GM18951 (cell line): ENCODE measurements around the gene CPN2.

Source experiments
- POLR2A ChIP-seq: IDR thresholded peaks from 4 replicates; pipeline ENCODE4 v1.6.1; 2011; ENCODE audit warnings: mild to moderate bottlenecking; ENCODE audit not compliant: insufficient read length, insufficient read depth; ENCODE audit errors: extremely low read depth
- in situ Hi-C: fragments of 300-500 bp; cut with MboI; formaldehyde crosslinking; loops from one replicate; pipeline ENCODE4 v1.12.0; 2022; ENCODE audit warnings: low sequenced_read_pairs, mixed read lengths, inconsistent platforms; ENCODE audit not compliant: unreplicated experiment

CPN2 gene

GRCh38 chr3:194375473-194376240, 24.5 kb upstream of the CPN2 start:
- TF ChIP-seq POLR2A = no peak
- in situ Hi-C loops = no loop called here

- in situ Hi-C loops = no loop called here
- TF ChIP-seq POLR2A = no peak
Measured at GRCh38 chr3:194374935-194375334, 23.8 kb upstream of the CPN2 start.

GRCh38 chr3:194373899-194374298, 22.8 kb upstream of the CPN2 start:
- in situ Hi-C loops = no loop called here
- TF ChIP-seq POLR2A = no peak

GRCh38 chr3:194373028-194373427, 21.9 kb upstream of the CPN2 start:
- in situ Hi-C loops = no loop called here
- TF ChIP-seq POLR2A = no peak

- in situ Hi-C loops = no loop called here
- TF ChIP-seq POLR2A = no peak
Measured at GRCh38 chr3:194370753-194371152, 19.6 kb upstream of the CPN2 start.

- no peak for TF ChIP-seq POLR2A
- in situ Hi-C loops = no loop called here
Measured at GRCh38 chr3:194369522-194370279, 18.6 kb upstream of the CPN2 start, which contains the start of gene LRRC15. Gene LRRC15 (minus strand): TSS chr3:194369743. CDS start chr3:194361043, 8,700 bp downstream.

GRCh38 chr3:194368918-194369317, 17.8 kb upstream of the CPN2 start:
- in situ Hi-C loops = no loop called here
- TF ChIP-seq POLR2A = no peak

GRCh38 chr3:194367992-194368841, 17.1 kb upstream of the CPN2 start:
- TF ChIP-seq POLR2A = no peak
- in situ Hi-C loops = no loop called here

GRCh38 chr3:194365978-194366490, 14.9 kb upstream of the CPN2 start:
- in situ Hi-C loops = no loop called here
- TF ChIP-seq POLR2A = no peak

GRCh38 chr3:194365526-194365925, 14.4 kb upstream of the CPN2 start:
- in situ Hi-C loops = no loop called here
- TF ChIP-seq POLR2A = no peak

- no peak for TF ChIP-seq POLR2A
- in situ Hi-C loops = no loop called here
Measured at GRCh38 chr3:194364652-194365434, 13.7 kb upstream of the CPN2 start.

GRCh38 chr3:194364314-194364651, 13.2 kb upstream of the CPN2 start:
- in situ Hi-C loops = no loop called here
- no peak for TF ChIP-seq POLR2A
